Measurements from ENCODE around the gene B4GALNT2.
"Not testable (repeated sequence)": the region's sequence is repeated elsewhere in the genome, so short reads cannot be mapped to it uniquely, and the experiment has no call there.

Gene B4GALNT2

GRCh38 chr17:49180998-49181635, 48.5 kb downstream of the B4GALNT2 start:
- no peak for DNase-seq (ENCODE audit: low read depth)

- no peak for DNase-seq (ENCODE audit: low read depth)
Measured at GRCh38 chr17:49183341-49183740, 50.8 kb downstream of the B4GALNT2 start.

GRCh38 chr17:49183801-49184200, 51.2 kb downstream of the B4GALNT2 start:
- DNase-seq (ENCODE audit: low read depth) = no peak

GRCh38 chr17:49184522-49184921, 52.0 kb downstream of the B4GALNT2 start:
- DNase-seq (ENCODE audit: low read depth) = not testable (repeated sequence)

GRCh38 chr17:49185381-49185780, 52.8 kb downstream of the B4GALNT2 start:
- DNase-seq (ENCODE audit: low read depth) = not testable (repeated sequence)

GRCh38 chr17:49187301-49187700, 54.7 kb downstream of the B4GALNT2 start:
- no peak for DNase-seq (ENCODE audit: low read depth)

- DNase-seq (ENCODE audit: low read depth) = no peak
Measured at GRCh38 chr17:49190932-49191331, 58.4 kb downstream of the B4GALNT2 start.

GRCh38 chr17:49191409-49191916, 58.9 kb downstream of the B4GALNT2 start:
- DNase-seq (ENCODE audit: low read depth) = no peak

GRCh38 chr17:49191917-49192741, 59.6 kb downstream of the B4GALNT2 start:
- DNase-seq (ENCODE audit: low read depth) = peak; percentile 81

GRCh38 chr17:49193513-49194296, 61.1 kb downstream of the B4GALNT2 start:
- DNase-seq (ENCODE audit: low read depth) = peak; percentile 52

- no peak for DNase-seq (ENCODE audit: low read depth)
Measured at GRCh38 chr17:49194297-49194607, 61.7 kb downstream of the B4GALNT2 start.

GRCh38 chr17:49195751-49196150, 63.2 kb downstream of the B4GALNT2 start:
- DNase-seq (ENCODE audit: low read depth) = no peak

- no peak for DNase-seq (ENCODE audit: low read depth)
Measured at GRCh38 chr17:49196520-49196919, 64.0 kb downstream of the B4GALNT2 start.

GRCh38 chr17:49197346-49197998, 64.9 kb downstream of the B4GALNT2 start:
- no peak for DNase-seq (ENCODE audit: low read depth)

GRCh38 chr17:49198211-49198610, 65.6 kb downstream of the B4GALNT2 start:
- DNase-seq (ENCODE audit: low read depth) = no peak

- DNase-seq (ENCODE audit: low read depth) = no peak
Measured at GRCh38 chr17:49200423-49201083, 68.0 kb downstream of the B4GALNT2 start.

GRCh38 chr17:49201481-49201927, 68.9 kb downstream of the B4GALNT2 start:
- DNase-seq (ENCODE audit: low read depth) = no peak

- DNase-seq (ENCODE audit: low read depth) = no peak
Measured at GRCh38 chr17:49203796-49204195, 71.2 kb downstream of the B4GALNT2 start.

GRCh38 chr17:49204516-49204915, 71.9 kb downstream of the B4GALNT2 start:
- DNase-seq (ENCODE audit: low read depth) = no peak

GRCh38 chr17:49209061-49209571, 76.5 kb downstream of the B4GALNT2 start:
- no peak for DNase-seq (ENCODE audit: low read depth)
